HEK293T (cell line): ENCODE measurements around the gene EXOC6B.

Source experiments
- ARNT ChIP-seq: fragments of 450-650 bp; IDR thresholded peaks from 2 replicates; pipeline ENCODE4 v1.6.1; 2017; ENCODE audit warnings: mild to moderate bottlenecking
- BHLHE40 ChIP-seq: fragments of 450-650 bp; IDR thresholded peaks from 2 replicates; pipeline ENCODE4 v1.6.1; 2016; ENCODE audit warnings: mild to moderate bottlenecking, moderate library complexity, borderline replicate concordance
- ELF4 ChIP-seq: fragments of 450-650 bp; IDR thresholded peaks from 2 replicates; pipeline ENCODE4 v1.6.1; 2017; ENCODE audit warnings: antibody characterized with exemption
- FOXK2 ChIP-seq: fragments of 450-650 bp; IDR thresholded peaks from 2 replicates; pipeline ENCODE4 v1.6.1; 2016; ENCODE audit warnings: mild to moderate bottlenecking
- FOXM1 ChIP-seq: fragments of 450-650 bp; IDR thresholded peaks from 2 replicates; pipeline ENCODE4 v1.6.1; 2017; ENCODE audit warnings: mild to moderate bottlenecking, borderline replicate concordance
- HDGF ChIP-seq: fragments of 450-650 bp; IDR thresholded peaks from 2 replicates; pipeline ENCODE4 v1.6.1; 2017; ENCODE audit warnings: antibody characterized with exemption, borderline replicate concordance
- L3MBTL2 ChIP-seq: fragments of 450-650 bp; conservative IDR thresholded peaks from 2 replicates; pipeline ENCODE4 v1.6.1; 2016; ENCODE audit warnings: mild to moderate bottlenecking
- LEF1 ChIP-seq: fragments of 450-650 bp; IDR thresholded peaks from 2 replicates; pipeline ENCODE4 v1.6.1; 2017; ENCODE audit warnings: mild to moderate bottlenecking, borderline replicate concordance
- NFRKB ChIP-seq: fragments of 450-650 bp; IDR thresholded peaks from 2 replicates; pipeline ENCODE4 v1.6.1; 2016; ENCODE audit warnings: mild to moderate bottlenecking, moderate library complexity
- PKNOX1 ChIP-seq: fragments of 450-650 bp; IDR thresholded peaks from 2 replicates; pipeline ENCODE4 v1.6.1; 2016
- SP1 ChIP-seq: fragments of 450-650 bp; IDR thresholded peaks from 2 replicates; pipeline ENCODE4 v1.6.1; 2017
- TARDBP ChIP-seq: fragments of 450-650 bp; IDR thresholded peaks from 2 replicates; pipeline ENCODE4 v1.6.1; 2016
- ZNF384 ChIP-seq: fragments of 450-650 bp; IDR thresholded peaks from 2 replicates; pipeline ENCODE4 v1.6.1; 2016

GRCh38 chr2:72138921-72139381 lies 686.9 kb downstream of the EXOC6B start:
- TF ChIP-seq SP1 (no peak), BHLHE40 (no peak), LEF1 (no peak), ELF4 (no peak), ARNT (no peak), FOXK2 (no peak), ZNF384 (no peak), NFRKB (no peak), TARDBP (no peak), L3MBTL2 (no peak), PKNOX1 (no peak), HDGF (no peak), FOXM1 (no peak)
